H7 (cell line): ENCODE measurements around the gene PDZRN3. TPM values are rescaled to one million over a fixed set of nuclear protein-coding genes. Genes with fewer than 3 reads are reported as not detected.
"Not testable (repeated sequence)": the region's sequence is repeated elsewhere in the genome, so short reads cannot be mapped to it uniquely, and the experiment has no call there.

Experiments
- DNase-seq: peaks from one replicate; pipeline ENCODE4 v3.0.0; 2012
- H3K27me3 ChIP-seq: 2 replicates; pipeline ENCODE4 v1.6.0; 2011; ENCODE audit warnings: mild to moderate bottlenecking, low read length; ENCODE audit not compliant: control insufficient read depth, insufficient read depth
- H3K36me3 ChIP-seq: replicated peaks from 2 replicates; pipeline ENCODE4 v1.5.1; 2011; ENCODE audit warnings: low read length; ENCODE audit not compliant: control insufficient read depth, insufficient read depth
- H3K4me3 ChIP-seq: 2 replicates; pipeline ENCODE4 v1.5.1; 2011; ENCODE audit warnings: low read depth, mild to moderate bottlenecking, control low read depth, low read length, moderate library complexity; ENCODE audit not compliant: insufficient read depth
- total RNA-seq: library from RNA; depleted of rRNA; stranded (reverse); fragments of >200 nt; shearing (Covaris generic); gene quantifications from 2 replicates; pipeline ENCODE4 v1.2.3, GENCODE V29; 2014

The PDZRN3 gene
- total RNA-seq, 1 experiment from 2014 or later, result 12.0 TPM

- no peak for DNase-seq
- H3K4me3 ChIP-seq, result no peak overlapping the region
- no peaks in the 10 kb centered on the region for H3K36me3 ChIP-seq
- H3K27me3 ChIP-seq, result no peaks in the 10 kb centered on the region
Observed at GRCh38 chr3:73568371-73568862, 56.3 kb downstream of the PDZRN3 start.

- H3K27me3 ChIP-seq, H3K36me3 ChIP-seq, DNase-seq, H3K4me3 ChIP-seq: not testable (repeated sequence)
Observed at GRCh38 chr3:73565374-73565773, 59.4 kb downstream of the PDZRN3 start.

DNA sequence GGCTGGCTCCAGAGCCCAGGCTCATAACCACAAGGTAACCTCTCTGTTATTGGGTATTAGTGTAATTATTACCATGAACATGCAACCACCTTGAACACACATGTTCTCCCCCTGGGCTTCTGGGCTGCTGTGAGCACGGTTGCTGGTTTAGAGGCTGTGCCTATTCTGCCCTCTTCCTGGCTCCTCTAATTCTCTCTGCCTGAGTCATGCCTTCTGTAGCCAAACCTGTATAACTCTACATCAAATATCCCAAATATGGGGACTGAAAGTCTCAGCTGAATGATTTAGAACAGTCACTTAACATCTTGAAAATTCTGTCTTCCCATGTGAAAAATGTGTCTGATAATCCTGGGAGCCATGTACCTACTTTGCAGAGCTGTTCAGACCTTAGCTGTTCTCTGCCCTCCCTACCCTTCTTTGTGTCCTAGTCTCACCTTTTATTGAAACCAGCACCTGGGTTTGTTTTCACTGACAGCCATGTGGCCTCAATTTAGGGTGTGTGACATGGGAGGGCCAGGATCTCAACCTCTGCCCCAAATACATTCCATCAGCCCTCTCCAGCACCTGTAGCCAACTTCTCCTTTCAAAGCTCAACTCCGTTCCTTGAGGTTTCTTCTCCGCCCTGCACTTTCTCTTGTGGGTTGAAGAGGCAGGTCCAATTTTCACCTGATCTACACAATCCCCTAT, 60.7 kb downstream of the PDZRN3 start:
- DNase-seq, result no peak

DNA sequence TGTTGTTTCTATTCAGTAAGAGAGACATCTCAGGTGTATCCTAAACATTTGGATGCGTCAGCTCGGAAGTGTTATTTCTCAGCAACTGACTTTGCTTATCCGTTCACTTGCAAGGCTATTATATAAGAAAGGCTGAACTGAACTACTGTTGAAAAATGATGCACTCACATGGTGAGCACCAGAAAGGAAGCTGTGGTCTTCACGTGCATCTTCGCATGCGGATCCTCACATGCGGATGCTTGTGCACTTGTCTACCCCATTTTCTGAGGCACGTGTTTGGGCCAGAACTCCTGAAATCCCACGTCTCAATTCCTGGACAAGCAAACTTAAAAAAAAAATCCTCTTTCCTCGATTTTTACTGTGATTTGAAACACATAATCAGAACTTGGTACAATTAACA, 63.2 kb downstream of the PDZRN3 start:
- H3K27me3 ChIP-seq, result peaks cover 15% of the 10 kb centered on the region
- H3K36me3 ChIP-seq, result no peaks in the 10 kb centered on the region
- no peak for DNase-seq
- H3K4me3 ChIP-seq, result no peak overlapping the region

More for the DNA sequence above, 60.7 kb downstream of the PDZRN3 start:
- Histone ChIP-seq H3K36me3 (no peaks in the 10 kb centered on the region), H3K4me3 (no peak overlapping the region), H3K27me3 (peaks cover 11% of the 10 kb centered on the region)

DNA sequence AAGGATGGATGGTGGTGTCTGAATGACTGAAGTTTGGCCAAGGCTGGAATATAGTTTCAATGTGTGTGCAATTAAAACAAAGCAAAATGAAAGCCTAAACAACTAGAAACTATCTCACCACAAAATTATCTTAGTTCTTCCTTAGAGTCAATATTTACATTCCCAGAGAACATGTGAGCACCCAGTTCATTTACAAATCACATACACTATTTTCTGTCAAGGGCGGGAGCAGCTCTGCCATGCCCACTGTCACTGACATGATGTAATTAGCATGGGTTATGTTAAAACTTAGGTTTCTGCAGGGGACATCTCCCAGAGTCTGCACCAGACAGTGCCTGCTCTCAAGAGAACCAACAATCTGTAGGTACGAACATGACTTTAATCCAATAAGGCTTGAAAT, 65.0 kb downstream of the PDZRN3 start:
- Histone ChIP-seq H3K4me3 (no peak overlapping the region), H3K27me3 (peaks cover 15% of the 10 kb centered on the region), H3K36me3 (no peaks in the 10 kb centered on the region)
- no peak for DNase-seq

GRCh38 chr3:73558727-73559075, 66.0 kb downstream of the PDZRN3 start:
- no peaks in the 10 kb centered on the region for H3K36me3 ChIP-seq
- no peak for DNase-seq
- H3K4me3 ChIP-seq, result no peak overlapping the region
- H3K27me3 ChIP-seq, result peaks cover 15% of the 10 kb centered on the region

GRCh38 chr3:73557986-73558726, 66.6 kb downstream of the PDZRN3 start:
- peaks cover 15% of the 10 kb centered on the region for H3K27me3 ChIP-seq
- no peaks in the 10 kb centered on the region for H3K36me3 ChIP-seq
- no peak overlapping the region for H3K4me3 ChIP-seq
- peak; percentile 33 for DNase-seq

GRCh38 chr3:73556520-73557372, 68.0 kb downstream of the PDZRN3 start:
- peak; percentile 17 for DNase-seq
- peaks cover 15% of the 10 kb centered on the region for H3K27me3 ChIP-seq
- no peak overlapping the region for H3K4me3 ChIP-seq
- H3K36me3 ChIP-seq, result no peaks in the 10 kb centered on the region

GRCh38 chr3:73555076-73555475, 69.7 kb downstream of the PDZRN3 start:
- Histone ChIP-seq H3K36me3 (no peaks in the 10 kb centered on the region), H3K4me3 (no peak overlapping the region), H3K27me3 (peaks cover 6% of the 10 kb centered on the region)
- DNase-seq, result no peak

DNA sequence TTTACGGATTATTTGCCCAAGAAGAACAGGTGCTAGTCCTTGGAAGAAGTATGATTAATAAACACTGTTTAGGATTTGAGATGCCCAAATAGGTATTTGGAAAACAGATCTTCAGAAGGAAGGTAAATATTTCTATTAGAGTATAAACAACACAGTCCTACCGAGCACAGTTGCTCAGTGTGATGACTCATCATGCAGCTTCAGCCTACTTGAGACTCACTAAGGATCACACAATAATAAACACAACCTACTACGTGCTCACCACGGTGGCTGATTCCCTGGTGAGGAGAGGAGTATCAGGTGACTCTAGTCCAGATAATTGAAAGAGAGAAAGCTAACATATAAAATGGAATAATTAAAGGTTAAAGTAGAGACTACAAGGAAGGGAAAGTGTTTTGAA, 72.0 kb downstream of the PDZRN3 start:
- DNase-seq, result no peak

GRCh38 chr3:73550032-73550431, 74.7 kb downstream of the PDZRN3 start:
- Histone ChIP-seq H3K27me3 (no peaks in the 10 kb centered on the region), H3K36me3 (no peaks in the 10 kb centered on the region), H3K4me3 (no peak overlapping the region)
- DNase-seq, result no peak

More for the DNA sequence above, 72.0 kb downstream of the PDZRN3 start:
- Histone ChIP-seq H3K27me3 (peaks cover 2% of the 10 kb centered on the region; the same call in 1 of the 2 replicates), H3K4me3 (no peak overlapping the region), H3K36me3 (no peaks in the 10 kb centered on the region)

GRCh38 chr3:73549051-73549600, 75.6 kb downstream of the PDZRN3 start:
- Histone ChIP-seq H3K27me3 (no peaks in the 10 kb centered on the region), H3K4me3 (no peak overlapping the region), H3K36me3 (no peaks in the 10 kb centered on the region)
- DNase-seq, result no peak

- Histone ChIP-seq H3K4me3 (no peak overlapping the region), H3K27me3 (no peaks in the 10 kb centered on the region), H3K36me3 (no peaks in the 10 kb centered on the region)
- no peak for DNase-seq
Observed at GRCh38 chr3:73548436-73548835, 76.3 kb downstream of the PDZRN3 start.

DNA sequence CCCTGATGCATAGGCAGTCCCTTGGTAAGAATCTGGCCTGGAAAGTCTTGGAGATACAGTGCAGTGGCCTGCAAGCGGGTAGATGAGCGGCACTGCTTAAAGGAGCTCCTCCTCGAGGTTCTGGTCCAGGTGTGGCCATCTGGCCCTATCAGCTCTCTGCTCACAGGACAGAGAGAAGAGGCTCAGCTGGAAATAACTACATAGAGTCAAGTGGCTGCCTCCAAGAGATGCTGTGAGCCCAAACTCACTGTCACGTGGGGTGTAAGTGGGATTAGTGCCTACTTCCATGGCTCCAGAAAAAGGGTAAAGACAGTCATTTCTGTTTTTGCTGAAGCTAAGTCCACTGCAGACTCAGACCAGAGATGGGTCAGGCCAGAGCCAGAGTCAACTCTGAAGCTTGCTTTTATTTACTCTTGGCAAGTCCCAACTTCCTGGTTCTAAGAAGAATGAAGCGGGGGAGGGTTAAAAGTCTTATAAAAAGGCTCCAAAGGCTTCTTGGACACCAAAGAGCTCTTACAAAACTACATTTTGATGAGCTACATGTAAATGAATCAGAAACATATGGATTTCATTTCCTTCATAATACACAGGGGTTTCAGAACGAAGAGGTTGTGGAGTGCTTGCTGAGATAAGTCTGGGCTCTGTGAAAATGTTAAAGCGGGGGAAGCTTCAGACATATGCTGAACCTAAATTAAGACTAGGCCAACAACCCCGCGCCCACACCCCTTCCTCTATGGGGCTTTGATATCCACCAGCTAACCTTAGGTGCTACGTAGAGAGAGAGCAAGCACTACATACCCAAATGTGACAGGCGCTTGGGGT, 77.1 kb downstream of the PDZRN3 start:
- no peak overlapping the region for H3K4me3 ChIP-seq
- DNase-seq, result no peak
- H3K36me3 ChIP-seq, result no peaks in the 10 kb centered on the region
- no peaks in the 10 kb centered on the region for H3K27me3 ChIP-seq
